ENCODE results near the gene WNT3. TPM values are rescaled to one million over a fixed set of nuclear protein-coding genes. Genes with fewer than 3 reads are reported as not detected.

The WNT3 gene
- total RNA-seq, 4 donors from 2014 or later = 26.7 to 57.9 (median 46.6) TPM

DNA sequence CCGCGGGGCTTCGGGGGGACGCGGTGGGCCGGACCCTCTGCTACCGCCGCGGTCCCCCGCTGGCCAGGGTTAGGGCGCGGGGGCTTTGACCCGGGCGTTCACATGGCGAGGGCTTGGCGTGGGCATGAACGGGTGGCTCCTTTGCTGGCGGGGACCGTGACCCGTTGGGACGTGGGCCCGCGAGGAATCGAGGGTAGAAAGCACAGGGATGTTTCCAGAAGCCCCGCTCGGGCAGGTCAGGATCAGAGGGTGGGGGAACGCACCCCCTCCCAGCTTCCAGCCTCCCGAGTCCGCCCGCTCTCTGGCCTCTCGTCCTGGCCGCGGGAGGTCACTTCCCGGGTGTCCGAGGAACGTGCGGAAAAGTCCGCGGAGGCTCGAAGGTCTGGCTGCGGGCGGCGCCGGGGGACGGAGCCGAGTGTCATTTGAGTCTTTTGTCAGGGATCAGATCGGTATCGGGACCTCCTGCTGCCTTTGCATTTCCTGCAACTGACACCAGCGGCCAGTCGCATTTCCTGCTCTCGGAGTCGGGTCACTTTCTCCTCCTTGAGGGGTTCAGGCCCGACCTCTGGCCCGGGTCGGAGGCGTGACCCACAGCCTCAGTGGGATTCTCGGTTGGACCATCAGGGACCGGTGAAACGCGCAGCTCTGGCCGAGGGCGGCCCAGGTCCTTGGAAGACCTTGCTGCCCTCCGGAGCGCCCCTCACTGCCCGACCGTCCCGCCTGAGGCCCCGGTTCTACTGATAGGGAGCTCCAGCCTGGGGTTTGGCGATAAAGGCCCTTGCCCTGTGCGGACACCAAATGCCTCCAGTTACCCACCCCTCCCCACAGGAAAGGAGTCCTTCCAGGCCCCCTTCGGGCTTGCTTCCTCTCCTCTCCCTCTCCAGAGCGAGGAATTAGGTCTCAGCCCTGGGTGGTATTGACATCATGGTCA, 702 bp upstream of the WNT3 start:
- no peak for DNase-seq (ENCODE audit: low spot score in 2 of 2)
- H3K4me3 ChIP-seq (ENCODE audit: low read depth, poor library complexity, severe bottlenecking) = peak overlapping the region; percentile 9
- WGBS, 2 donors = 5 to 7% methylated on average over 36 to 50 of the region's 72 CpGs
- intact Hi-C loops (cut with DNase I; ENCODE audit: low total_unique reads) = no loop called here
- TF ChIP-seq POLR2A (IDR thresholded peaks at IDR 0.05) = no peak
- TF ChIP-seq, protein P1, sequence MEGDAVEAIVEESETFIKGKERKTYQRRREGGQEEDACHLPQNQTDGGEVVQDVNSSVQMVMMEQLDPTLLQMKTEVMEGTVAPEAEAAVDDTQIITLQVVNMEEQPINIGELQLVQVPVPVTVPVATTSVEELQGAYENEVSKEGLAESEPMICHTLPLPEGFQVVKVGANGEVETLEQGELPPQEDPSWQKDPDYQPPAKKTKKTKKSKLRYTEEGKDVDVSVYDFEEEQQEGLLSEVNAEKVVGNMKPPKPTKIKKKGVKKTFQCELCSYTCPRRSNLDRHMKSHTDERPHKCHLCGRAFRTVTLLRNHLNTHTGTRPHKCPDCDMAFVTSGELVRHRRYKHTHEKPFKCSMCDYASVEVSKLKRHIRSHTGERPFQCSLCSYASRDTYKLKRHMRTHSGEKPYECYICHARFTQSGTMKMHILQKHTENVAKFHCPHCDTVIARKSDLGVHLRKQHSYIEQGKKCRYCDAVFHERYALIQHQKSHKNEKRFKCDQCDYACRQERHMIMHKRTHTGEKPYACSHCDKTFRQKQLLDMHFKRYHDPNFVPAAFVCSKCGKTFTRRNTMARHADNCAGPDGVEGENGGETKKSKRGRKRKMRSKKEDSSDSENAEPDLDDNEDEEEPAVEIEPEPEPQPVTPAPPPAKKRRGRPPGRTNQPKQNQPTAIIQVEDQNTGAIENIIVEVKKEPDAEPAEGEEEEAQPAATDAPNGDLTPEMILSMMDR (IDR thresholded peaks at IDR 0.05) = no peak

DNA sequence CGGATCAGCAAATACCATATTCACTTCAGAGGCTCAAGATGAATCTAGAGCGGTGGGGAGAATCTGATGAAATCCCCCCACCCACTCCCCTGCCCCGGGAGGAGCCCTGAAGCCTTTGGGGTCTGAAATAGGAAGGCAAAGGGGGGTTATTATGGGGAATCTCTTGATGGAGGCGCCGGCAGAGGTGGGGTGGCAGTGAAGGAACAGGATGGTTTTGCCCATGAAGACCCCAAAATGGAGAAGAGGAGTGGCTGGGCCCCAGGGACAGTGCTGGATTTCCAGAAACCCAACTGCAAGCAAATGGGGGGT, 637 bp downstream of the WNT3 start:
- 10 to 11% methylated on average over 5 of the region's 5 CpGs for WGBS, 2 donors
- intact Hi-C loops (cut with DNase I; ENCODE audit: low total_unique reads) = no loop called here
- no peak for DNase-seq (ENCODE audit: low spot score in 2 of 2)
- TF ChIP-seq, protein P1 (IDR thresholded peaks at IDR 0.05) = no peak
- H3K4me3 ChIP-seq (ENCODE audit: low read depth, poor library complexity, severe bottlenecking) = no peak overlapping the region

DNA sequence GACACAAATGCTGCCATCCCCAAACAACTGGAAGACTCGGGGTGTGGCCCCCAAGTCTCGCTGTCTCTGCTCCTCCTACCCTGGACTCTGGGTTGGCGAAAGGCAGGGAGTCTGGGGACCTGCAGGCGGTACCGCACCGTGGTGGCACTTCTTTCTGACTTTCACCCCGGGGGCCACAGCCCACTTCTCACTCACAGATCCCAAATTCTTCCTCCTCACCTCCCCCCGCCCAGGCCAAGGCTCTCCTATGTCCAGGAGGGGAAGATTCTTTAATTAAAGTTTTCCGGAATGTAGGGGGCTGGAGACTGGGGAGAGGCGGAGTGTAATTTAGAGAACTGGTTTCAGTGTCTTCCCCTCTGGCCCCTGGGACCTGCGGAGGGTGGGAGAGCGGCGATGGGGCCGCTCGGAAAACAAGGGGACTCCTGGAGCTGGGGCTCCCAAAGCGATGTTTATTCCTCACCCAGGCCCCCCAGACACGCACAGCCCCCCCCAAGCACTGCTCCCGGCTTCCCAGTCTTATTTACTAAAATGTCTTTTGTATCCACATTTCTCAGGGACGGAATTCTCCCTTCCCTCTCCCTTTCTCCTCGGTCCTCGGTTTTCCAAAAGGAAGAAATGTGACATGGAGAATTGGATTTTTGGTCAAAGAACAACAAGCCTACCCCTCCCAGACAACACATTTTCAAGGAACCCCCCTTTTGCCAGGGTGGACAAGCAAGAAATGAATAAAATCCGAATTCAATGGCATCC, 1.2 kb downstream of the WNT3 start:
- 7 to 17% methylated on average over 22 of the region's 22 CpGs for WGBS, 2 donors
- no peak for DNase-seq (ENCODE audit: low spot score in 2 of 2)
- TF ChIP-seq, protein P1 (IDR thresholded peaks at IDR 0.05) = no peak
- TF ChIP-seq POLR2A (IDR thresholded peaks at IDR 0.05) = no peak
- intact Hi-C loops (cut with DNase I; ENCODE audit: low total_unique reads) = no loop called here
- no peak overlapping the region for H3K4me3 ChIP-seq (ENCODE audit: low read depth, poor library complexity, severe bottlenecking)

DNA sequence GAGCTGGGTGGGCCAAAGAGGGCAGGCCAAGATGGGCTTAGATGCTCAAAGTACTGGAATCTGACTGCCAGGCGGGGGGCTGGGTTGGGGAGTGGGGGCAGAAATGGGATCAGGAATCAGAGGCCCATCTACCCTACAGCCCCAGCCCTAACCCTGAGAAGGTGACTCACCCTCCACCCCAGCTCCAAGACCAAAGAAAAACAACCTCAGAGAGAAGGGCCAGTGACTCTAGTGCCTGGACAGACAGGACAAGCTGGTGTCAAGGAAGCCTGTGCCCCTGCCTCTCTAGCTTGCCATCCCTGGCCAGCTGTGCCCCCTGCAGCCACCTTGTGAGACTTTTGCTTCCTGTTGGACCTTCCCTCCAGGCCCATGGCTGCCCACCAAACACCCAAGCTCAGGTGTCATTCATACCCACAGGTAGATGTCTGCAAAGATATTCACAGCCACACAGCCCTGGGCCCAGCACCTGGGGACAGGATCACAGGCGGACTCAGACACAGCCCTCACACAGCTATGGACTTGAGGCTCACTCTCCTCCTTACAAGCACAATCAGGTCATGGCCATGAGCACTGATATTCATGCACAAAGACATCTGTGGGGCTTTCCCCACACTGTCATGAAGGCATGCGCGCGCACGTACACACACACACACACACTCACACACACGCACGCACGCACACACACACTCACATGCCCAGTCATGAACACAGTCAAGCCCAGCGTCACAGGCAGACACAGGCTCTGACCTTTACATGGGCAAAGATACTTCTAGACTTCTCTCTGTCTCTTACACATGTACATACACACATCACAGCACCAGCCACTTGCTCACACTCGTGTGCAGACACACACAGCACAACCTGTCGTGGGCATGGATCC, 2.8 kb downstream of the WNT3 start:
- intact Hi-C loops (cut with DNase I; ENCODE audit: low total_unique reads) = no loop called here
- H3K4me3 ChIP-seq (ENCODE audit: low read depth, poor library complexity, severe bottlenecking) = no peak overlapping the region
- TF ChIP-seq, protein P1 (IDR thresholded peaks at IDR 0.05) = no peak
- TF ChIP-seq POLR2A (IDR thresholded peaks at IDR 0.05) = no peak
- WGBS, 2 donors = 52 to 58% methylated on average over 12 of the region's 12 CpGs
- no peak for DNase-seq (ENCODE audit: low spot score in 2 of 2)

DNA sequence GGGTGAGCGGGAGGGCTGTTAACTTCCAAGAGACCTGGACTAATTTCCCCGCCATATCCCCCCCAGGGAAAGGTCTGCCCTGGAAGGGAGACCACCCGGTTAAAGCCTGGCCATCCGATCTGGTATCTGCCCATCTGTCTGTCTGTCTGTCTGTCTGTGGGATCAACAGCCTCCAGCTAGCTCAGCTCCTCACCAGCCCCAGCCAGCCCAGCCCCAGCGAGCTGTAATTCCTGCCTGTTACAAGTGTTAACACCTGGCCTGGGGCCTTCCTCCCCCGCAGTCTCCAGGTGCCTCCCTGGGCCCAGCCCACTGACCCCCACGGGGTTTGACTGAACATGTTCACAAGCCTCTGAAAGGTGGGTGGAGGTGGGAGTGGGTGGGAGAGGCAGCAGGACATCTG, 4.0 kb downstream of the WNT3 start:
- TF ChIP-seq POLR2A (IDR thresholded peaks at IDR 0.05) = no peak
- TF ChIP-seq, protein P1 (IDR thresholded peaks at IDR 0.05) = no peak
- WGBS, 2 donors = 23 to 37% methylated on average over 7 of the region's 7 CpGs
- intact Hi-C loops (cut with DNase I; ENCODE audit: low total_unique reads) = no loop called here
- no peak overlapping the region for H3K4me3 ChIP-seq (ENCODE audit: low read depth, poor library complexity, severe bottlenecking)
- no peak for DNase-seq (ENCODE audit: low spot score in 2 of 2)

Data from lower leg skin (tissue), 4 donors.